GM18499 (cell line): ENCODE results near the gene MIER3.
A peak's percentile ranks its signal among the peaks of the same experiment; 100 is the strongest.
"Not testable (repeated sequence)": the region's sequence is repeated elsewhere in the genome, so short reads cannot be mapped to it uniquely, and the experiment has no call there.

Experiments
- ATAC-seq: cut with Tn5 transposase; IDR thresholded peaks from one replicate; pipeline ENCODE4 v1.9.1; 2021; ENCODE audit warnings: moderate number of reproducible peaks; ENCODE audit not compliant: insufficient read depth, unreplicated experiment

Gene MIER3

GRCh38 chr5:56951946-56952691 lies at the start of gene MIER3:
Gene MIER3 (minus strand): TSS chr5:56952123. CDS start chr5:56952102, 21 bp downstream.
- peak; percentile 61 for ATAC-seq

DNA sequence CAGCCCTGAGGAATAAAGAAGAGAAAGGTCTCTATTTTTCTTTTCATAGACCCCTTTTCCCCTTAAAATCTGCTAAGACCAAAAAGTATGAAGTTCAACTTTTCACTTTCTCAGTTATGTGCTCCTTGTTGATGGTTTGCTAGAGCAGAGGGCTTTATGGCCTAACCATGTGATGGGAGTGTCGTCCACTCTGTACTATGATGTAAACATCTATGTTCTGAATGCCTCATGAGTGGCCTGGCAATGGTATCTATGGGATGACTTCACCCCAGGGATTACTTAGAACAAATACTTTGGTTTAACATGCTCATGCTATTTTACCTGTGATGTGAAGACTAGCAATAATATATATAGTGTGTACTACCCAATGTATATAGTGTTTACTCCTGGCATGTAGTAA lies 43.7 kb upstream of the MIER3 start:
- no peak for ATAC-seq

DNA sequence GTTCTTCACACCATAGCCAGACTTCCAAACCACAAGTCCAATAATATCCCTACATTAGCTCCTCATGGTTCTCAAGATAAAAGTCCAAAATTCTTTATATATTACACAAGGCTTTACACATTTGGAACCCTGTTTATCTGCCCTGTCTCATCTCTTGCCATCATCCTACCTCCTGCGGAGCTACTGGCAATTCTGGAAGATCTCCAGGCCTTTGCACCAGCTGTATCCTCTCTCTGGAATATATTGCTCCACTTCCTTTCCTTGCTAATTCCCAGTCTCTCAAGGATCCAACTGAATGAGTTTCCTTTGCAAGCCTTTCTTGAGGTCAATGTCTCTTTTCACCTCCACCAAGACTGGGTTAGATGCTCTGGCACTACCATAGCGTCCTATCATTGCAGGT lies 41.3 kb upstream of the MIER3 start:
- no peak for ATAC-seq

GRCh38 chr5:56989676-56990075 lies 37.8 kb upstream of the MIER3 start:
- no peak for ATAC-seq

DNA sequence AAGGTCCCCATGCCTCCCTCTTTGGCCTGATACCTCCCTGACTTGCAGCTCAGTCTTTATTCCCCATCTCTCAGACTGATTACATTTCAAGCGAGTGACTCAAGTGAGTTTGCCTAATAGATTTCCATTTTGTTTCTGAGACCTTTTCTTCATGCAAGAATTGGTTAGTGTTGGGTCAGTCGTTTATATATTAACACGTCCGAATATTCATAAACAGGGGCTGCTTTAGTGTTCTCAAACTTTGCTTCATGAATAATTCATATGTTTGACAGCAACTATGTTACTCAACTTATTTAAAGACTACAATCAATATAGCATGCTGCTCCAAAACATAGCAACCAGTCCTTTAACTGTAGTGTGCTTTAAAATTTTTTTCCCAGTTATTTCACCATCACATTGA lies 36.6 kb upstream of the MIER3 start:
- no peak for ATAC-seq

DNA sequence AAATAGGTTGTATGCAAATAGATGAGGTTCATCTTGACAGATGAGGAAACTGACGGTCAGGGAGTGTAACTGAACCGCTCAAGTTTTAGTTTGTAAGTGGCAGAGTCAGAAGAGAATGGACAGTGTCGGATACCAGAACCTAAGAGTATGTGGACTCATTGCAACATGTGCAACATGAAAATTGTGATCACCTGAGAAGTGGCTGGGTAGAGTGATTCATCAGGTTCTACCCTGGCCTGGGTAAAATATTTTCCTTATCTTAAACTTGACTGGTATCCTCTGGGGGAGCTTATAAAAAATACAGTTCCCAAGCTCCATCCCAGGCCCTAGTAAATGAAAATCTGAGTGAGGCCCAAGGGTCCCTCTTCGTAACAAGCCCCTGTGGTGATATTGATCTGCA lies 35.2 kb upstream of the MIER3 start:
- no peak for ATAC-seq

- peak; percentile 26 for ATAC-seq
Measured at GRCh38 chr5:56986626-56986947, 34.7 kb upstream of the MIER3 start.

GRCh38 chr5:56985936-56986625 lies 34.2 kb upstream of the MIER3 start:
- peak; percentile 42 for ATAC-seq

- no peak for ATAC-seq
Measured at GRCh38 chr5:56984445-56984844, 32.5 kb upstream of the MIER3 start.

GRCh38 chr5:56983593-56984361 lies 31.9 kb upstream of the MIER3 start:
- ATAC-seq, result no peak

GRCh38 chr5:56981548-56982315 lies 29.8 kb upstream of the MIER3 start:
- ATAC-seq, result no peak

- ATAC-seq, result no peak
Measured at GRCh38 chr5:56979968-56980367, 28.0 kb upstream of the MIER3 start.

GRCh38 chr5:56979526-56979925 lies 27.6 kb upstream of the MIER3 start:
- not testable (repeated sequence) for ATAC-seq

GRCh38 chr5:56977822-56978221 lies 25.9 kb upstream of the MIER3 start:
- no peak for ATAC-seq

- no peak for ATAC-seq
Measured at GRCh38 chr5:56977021-56977420, 25.1 kb upstream of the MIER3 start.

DNA sequence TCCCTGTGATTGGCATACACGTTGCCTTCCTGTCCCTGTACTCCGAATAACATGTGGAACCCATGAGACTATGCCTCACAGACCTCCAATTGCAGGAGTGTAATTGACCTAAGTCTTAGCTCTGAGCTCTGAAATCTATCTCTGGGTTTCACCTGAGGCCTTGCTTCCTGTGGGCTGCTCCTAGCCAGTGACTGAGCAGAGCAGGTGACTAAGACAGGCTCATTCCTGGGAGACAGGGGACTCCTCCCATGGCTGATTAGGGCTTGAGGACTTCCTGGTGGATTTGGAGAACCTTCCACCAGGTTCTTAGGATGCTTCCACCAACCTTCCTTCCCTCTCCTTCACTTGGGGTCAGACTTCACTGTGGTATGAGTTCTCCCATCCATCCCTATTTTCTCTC lies 22.3 kb upstream of the MIER3 start:
- no peak for ATAC-seq

DNA sequence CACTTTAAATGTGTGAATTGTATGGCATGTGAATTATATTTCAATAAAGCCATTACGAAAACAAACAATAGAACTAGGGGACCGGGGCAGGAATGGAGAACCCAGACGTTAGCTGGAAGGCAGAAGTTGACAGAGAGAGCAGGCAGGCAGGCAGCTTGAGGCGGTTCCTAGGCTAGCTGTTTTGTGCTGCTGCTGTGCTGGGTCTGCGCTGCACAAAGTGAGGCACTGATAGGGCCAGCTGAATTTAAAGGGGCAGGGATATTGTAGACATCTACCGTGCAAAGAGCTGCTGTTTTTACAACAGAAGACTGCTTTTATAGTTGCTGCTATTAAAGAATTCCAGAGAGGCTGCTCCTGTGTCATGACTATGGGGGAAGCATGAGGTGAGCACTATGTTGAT lies 21.6 kb upstream of the MIER3 start:
- no peak for ATAC-seq

- no peak for ATAC-seq
Measured at GRCh38 chr5:56971275-56971674, 19.4 kb upstream of the MIER3 start.

DNA sequence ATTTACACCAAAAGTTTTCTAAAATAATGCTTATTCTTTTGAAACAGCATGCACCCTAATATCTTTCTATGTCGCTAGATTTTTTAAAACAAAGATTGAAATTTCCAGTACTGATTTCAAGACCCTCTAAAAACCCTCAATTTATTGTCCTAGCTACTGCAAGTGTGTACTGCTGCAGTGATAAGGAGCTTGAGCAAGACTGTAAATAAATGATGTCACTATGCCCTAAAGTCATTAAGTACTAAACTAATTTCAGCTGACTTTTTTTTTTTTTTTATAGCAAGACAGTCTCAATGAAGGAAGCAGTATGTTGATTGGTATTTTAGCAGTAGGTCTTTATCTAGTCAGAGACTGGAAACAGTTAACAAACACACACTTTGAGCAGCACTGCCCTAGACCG lies 12.2 kb upstream of the MIER3 start:
- ATAC-seq, result no peak

DNA sequence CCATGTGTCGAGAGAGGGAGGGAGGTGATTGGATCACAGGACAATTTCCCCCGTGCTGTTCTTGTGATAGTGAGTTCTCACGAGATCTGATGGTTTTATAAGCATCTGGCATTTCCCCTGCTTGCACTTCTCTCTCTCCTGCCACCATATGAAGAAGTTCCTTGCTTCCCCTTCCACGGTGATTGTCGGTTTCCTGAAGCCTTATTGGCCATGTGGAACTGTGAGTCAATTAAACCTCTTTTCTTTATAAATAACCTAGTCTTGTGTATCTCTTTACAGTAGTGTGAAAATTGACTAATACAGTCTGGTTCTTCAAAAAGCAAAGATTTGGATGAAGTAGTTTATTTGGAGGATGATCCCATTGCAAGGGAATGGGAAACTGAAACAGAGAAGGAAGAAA lies 11.3 kb upstream of the MIER3 start:
- ATAC-seq, result no peak

DNA sequence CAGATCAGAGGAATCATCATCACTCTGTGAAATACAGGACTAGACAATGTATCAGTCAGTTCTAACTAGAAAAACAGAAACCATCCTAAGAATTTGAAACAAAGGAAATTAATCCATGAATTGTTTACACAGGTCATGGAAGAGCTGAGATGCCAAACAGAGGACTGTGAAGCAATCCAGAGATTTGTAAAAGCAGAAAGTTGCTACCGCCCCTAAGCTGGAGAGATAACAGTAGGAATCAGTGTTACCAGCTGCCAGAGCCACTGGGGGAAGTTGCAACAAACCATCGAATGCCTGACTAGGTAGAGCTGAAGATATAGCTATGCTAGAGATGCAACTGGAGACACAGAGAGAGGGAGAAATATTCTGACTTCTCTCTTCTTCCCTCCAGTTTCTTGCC lies 10.4 kb upstream of the MIER3 start:
- ATAC-seq, result no peak
